ENCODE measurements around the gene ZDBF2.
A peak's percentile ranks its signal among the peaks of the same experiment; 100 is the strongest.
"Not testable (repeated sequence)": the region's sequence is repeated elsewhere in the genome, so short reads cannot be mapped to it uniquely, and the experiment has no call there.

The ZDBF2 gene

DNA sequence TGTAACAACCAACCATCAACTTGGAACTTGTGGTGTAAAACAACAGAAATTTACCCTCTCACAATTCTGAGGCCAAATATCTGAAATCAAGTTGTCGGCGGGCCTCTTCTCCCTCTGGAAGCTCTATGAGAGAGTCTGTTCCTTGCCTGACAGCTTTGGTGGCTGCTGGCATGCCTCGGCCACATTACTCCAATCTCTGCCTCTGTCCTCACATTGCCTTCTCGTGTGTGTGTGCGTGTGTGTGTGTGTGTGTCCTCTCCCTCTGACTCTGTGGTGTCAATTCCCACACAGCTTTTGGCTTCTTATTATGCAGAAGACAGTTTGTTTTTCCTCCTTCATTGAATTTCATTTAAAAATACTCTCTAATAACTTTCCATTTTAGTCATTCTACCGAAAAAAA lies 50.4 kb downstream of the ZDBF2 start:
- DNase-seq, result no peak

DNA sequence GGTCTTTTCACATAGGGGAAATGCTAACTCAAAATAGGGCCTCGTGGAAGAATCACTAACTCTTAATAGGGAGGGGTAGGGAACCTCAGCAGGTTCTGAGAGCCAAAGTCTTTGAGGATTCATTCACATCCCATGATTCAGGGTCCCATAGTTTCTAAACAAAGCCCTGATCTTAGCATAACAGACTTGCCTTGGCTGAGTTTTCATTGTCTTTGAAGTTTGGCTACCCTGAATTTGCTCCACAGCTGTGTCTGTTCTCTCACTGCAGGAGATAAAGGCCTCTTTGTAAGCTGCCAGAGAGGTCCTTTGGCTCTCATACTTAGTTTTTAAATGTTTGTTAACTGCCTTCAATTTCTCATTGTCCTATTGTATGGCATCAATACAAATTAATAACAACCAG lies 54.5 kb downstream of the ZDBF2 start:
- no peak for DNase-seq

DNA sequence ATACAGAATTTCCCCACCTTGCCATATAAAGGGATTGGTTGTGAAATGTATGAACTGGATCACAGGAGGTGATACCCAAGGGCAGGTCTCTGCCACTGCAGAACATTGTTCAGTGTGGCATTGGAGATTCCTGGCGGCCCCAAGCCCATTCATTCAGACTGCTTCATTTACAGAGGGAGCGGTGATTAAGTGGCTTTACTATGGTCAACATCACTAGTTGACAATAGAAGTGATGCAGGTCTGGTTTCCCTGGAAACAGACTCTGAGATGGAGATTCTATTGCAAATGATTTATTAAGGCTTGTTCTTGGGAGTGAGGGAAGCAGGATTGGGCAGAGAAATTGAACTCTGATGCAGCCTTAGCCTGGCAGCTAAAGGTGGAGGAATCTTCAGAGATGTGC lies 62.4 kb downstream of the ZDBF2 start:
- DNase-seq, result peak; percentile 1 to 95 (median 66)

DNA sequence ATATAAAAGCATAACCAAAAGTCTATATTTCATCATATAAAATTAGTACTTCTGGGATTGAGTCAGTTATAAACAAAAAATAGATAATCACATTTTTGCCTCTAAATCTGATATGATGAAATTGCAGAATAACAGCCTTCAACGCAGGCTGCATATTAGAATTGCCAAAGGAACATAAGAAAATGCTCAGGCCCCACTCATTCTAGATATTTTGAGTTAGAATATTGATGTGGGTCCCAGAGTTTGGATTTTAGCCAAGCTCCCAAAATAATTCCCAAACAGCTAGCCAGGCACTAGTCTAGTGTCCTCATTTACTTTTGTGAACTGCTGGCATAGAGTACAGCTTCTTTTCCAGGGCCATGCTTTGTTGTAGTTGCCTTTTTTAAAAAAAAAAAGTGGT lies 63.5 kb downstream of the ZDBF2 start:
- no peak for DNase-seq

DNA sequence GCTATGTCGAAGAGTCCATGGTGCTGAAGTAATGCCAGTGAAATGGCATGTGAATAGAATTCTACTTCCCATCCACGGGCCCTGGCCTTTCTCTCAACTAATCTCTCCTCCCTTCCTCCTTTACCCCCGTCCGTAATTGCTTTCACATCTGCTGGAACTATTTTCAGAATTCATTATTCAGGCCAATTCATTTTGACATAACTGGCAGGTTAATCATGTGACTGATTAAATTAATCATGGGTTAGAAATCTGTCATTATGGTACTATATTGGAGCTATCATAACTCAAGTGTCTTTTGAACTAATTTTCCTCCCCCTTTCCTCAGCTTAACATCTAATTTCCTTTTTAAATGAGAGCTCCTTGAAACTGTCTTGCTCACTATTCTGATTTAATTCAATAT lies 66.9 kb downstream of the ZDBF2 start:
- DNase-seq, result peak in 1 of 3 experiments; percentile 28

DNA sequence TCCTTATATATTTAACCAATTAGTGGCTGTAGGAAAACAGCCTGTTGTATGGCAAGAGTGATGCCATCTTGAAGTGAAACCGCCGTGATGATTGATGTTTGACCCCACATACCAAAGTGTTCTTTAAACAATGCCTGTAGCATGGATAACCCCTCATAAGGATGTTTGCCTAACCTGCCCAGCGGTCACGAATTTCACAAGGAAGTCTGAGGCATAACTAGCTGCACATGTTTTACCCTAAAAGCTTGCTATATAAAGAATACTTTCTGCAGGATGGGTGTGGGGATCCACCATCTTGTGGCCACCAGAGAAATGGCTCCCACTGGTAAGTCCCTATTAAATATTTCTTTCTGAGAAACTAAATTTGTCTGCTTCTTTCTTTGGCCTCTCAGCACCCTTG lies 68.7 kb downstream of the ZDBF2 start:
- no peak for DNase-seq

- no peak for DNase-seq
These were observed 69.4 kb downstream of the ZDBF2 start for GRCh38 chr2:206343816-206344215.

DNA sequence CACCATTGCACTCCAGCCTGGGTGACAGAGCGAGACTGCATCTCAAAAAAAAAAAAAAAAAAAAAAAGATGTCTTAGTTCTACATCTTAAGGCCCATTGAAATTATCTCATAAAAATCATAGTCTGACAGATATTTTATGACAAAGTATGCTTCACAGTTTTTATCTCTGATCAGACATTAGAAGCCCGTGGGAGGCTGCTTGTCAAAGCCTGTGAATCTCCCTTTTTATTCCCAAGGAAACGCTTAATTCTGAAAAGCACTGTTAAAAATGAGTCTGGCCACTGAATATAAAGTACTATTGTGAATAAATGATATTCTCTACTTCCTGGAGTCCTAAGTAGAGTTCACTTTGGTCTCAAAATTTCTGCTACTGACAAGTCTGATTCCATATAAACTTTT lies 71.1 kb downstream of the ZDBF2 start:
- no peak for DNase-seq

GRCh38 chr2:206349375-206349774 lies 74.9 kb downstream of the ZDBF2 start:
- no peak for DNase-seq

- DNase-seq, result no peak
These were observed 78.1 kb downstream of the ZDBF2 start for GRCh38 chr2:206352571-206352970.

- DNase-seq, result no peak
These were observed 79.2 kb downstream of the ZDBF2 start for GRCh38 chr2:206353685-206354084.

DNA sequence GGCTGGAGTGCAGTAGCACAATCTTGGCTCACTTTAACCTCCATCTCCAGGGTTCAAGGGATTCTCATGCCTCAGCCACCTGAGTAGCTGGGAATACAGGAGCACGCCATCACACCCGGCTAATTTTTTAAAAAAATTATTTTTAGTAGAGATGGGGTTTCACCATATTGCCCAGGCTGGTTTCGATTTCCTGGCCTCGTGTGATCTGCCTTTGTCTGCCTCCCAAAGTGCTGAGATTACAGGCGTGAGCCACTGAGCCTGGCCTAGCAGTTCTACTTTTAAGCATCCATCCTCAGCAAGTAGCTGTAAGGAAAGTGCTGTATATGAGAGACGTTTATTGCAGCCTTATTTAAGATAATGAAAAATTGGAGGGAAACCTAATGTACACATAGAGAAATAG lies 79.7 kb downstream of the ZDBF2 start:
- DNase-seq, result no peak

- not testable (repeated sequence) for DNase-seq
These were observed 82.4 kb downstream of the ZDBF2 start for GRCh38 chr2:206356840-206357239.

DNA sequence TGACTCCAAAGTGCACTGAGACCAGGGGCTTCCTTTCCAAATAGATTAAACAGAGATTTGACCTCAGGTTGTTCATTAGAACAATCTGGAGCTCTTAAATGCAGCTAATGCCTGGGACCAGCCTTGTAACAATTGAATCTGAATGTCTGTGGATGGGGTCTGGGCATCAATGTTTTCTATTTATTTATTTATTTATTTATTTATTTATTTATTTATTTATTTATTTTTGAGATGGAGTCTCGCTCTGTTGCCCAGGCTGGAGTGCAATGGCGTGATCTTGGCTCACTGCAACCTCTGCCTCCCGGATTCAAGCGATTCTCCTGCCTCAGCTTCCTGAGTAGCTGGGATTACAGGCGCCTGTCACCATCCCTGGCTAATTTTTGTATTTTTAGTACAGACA lies 86.4 kb downstream of the ZDBF2 start:
- DNase-seq, result not testable (repeated sequence)

GRCh38 chr2:206361407-206362045 lies 87.1 kb downstream of the ZDBF2 start:
- DNase-seq, result no peak

Measured in NCI-H1417 (cell line).